ENCODE measurements around the gene PSAPL1. TPM values are rescaled to one million over a fixed set of nuclear protein-coding genes. Genes with fewer than 3 reads are reported as not detected.

Gene PSAPL1
- total and polyA plus RNA-seq, 4 donors = not detected

- no peaks in the 10 kb centered on the region for H3K9me3 ChIP-seq (ENCODE audit: control insufficient read depth in 4 of 4, low read length in 3 of 4)
- no peak overlapping the region for H3K9ac ChIP-seq (ENCODE audit: low read depth in 1 of 2, low read length in 2 of 2)
- H3K4me1 ChIP-seq (ENCODE audit: control insufficient read depth in 4 of 4, insufficient read depth in 4 of 4, low read length in 3 of 4) = peaks cover 0 to 7% (median 3%) of the 10 kb centered on the region in 4 donors
- no peaks in the 10 kb centered on the region for H3K36me3 ChIP-seq (ENCODE audit: control insufficient read depth in 4 of 4, insufficient read depth in 3 of 4, low read depth in 1 of 4, low read length in 3 of 4)
- H3K27me3 ChIP-seq (ENCODE audit: control insufficient read depth in 4 of 4, insufficient read depth in 4 of 4, low read length in 3 of 4) = no peaks in the 10 kb centered on the region
- WGBS = 91% methylated on average over 2 of the region's 2 CpGs
- no peak overlapping the region for H3K27ac ChIP-seq (ENCODE audit: low read depth in 1 of 2, low read length in 2 of 2)
- TF ChIP-seq JUND (IDR thresholded peaks at IDR 0.05) (no peak), SP1 (IDR thresholded peaks at IDR 0.05) (no peak), MAX (IDR thresholded peaks at IDR 0.05) (no peak), EGR1 (IDR thresholded peaks at IDR 0.05; ENCODE audit: low read depth in 2 of 2) (no peak), GABPA (IDR thresholded peaks at IDR 0.05 in 1 of 2, conservative IDR thresholded peaks at IDR 0.05 in 1 of 2) (no peak), FOXA2 (IDR thresholded peaks at IDR 0.05) (no peak), ATF3 (IDR thresholded peaks at IDR 0.05) (no peak), NR2F2 (IDR thresholded peaks at IDR 0.05) (no peak)
- TF ChIP-seq, protein P1, sequence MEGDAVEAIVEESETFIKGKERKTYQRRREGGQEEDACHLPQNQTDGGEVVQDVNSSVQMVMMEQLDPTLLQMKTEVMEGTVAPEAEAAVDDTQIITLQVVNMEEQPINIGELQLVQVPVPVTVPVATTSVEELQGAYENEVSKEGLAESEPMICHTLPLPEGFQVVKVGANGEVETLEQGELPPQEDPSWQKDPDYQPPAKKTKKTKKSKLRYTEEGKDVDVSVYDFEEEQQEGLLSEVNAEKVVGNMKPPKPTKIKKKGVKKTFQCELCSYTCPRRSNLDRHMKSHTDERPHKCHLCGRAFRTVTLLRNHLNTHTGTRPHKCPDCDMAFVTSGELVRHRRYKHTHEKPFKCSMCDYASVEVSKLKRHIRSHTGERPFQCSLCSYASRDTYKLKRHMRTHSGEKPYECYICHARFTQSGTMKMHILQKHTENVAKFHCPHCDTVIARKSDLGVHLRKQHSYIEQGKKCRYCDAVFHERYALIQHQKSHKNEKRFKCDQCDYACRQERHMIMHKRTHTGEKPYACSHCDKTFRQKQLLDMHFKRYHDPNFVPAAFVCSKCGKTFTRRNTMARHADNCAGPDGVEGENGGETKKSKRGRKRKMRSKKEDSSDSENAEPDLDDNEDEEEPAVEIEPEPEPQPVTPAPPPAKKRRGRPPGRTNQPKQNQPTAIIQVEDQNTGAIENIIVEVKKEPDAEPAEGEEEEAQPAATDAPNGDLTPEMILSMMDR (IDR thresholded peaks at IDR 0.05; ENCODE audit: low read depth, low read length, missing input control) = no peak
- DNase-seq (ENCODE audit: low spot score) = no peak
- no peak overlapping the region for H3K4me3 ChIP-seq (ENCODE audit: low read depth in 1 of 3, low read length in 3 of 3)
These were observed 5.0 kb upstream of the PSAPL1 start for GRCh38 chr4:7439699-7440098.

GRCh38 chr4:7436256-7436655, 1.5 kb upstream of the PSAPL1 start:
- no peaks in the 10 kb centered on the region for H3K27me3 ChIP-seq (ENCODE audit: control insufficient read depth in 4 of 4, insufficient read depth in 4 of 4, low read length in 3 of 4)
- WGBS = 88% methylated on average over 13 of the region's 13 CpGs
- DNase-seq (ENCODE audit: low spot score) = no peak
- no peaks in the 10 kb centered on the region for H3K4me1 ChIP-seq (ENCODE audit: control insufficient read depth in 4 of 4, insufficient read depth in 4 of 4, low read length in 3 of 4)
- TF ChIP-seq NR2F2 (IDR thresholded peaks at IDR 0.05) (no peak), EGR1 (IDR thresholded peaks at IDR 0.05; ENCODE audit: low read depth in 2 of 2) (no peak), FOXA2 (IDR thresholded peaks at IDR 0.05) (no peak), HNF4A (conservative IDR thresholded peaks at IDR 0.05) (no peak), RXRA (IDR thresholded peaks at IDR 0.05) (no peak), FOXA1 (IDR thresholded peaks at IDR 0.05) (no peak), YY1 (IDR thresholded peaks at IDR 0.05) (no peak), ATF3 (IDR thresholded peaks at IDR 0.05) (no peak), JUND (IDR thresholded peaks at IDR 0.05) (no peak)
- TF ChIP-seq, protein P1 (IDR thresholded peaks at IDR 0.05; ENCODE audit: low read depth, low read length, missing input control) = no peak
- TF ChIP-seq, protein P2, sequence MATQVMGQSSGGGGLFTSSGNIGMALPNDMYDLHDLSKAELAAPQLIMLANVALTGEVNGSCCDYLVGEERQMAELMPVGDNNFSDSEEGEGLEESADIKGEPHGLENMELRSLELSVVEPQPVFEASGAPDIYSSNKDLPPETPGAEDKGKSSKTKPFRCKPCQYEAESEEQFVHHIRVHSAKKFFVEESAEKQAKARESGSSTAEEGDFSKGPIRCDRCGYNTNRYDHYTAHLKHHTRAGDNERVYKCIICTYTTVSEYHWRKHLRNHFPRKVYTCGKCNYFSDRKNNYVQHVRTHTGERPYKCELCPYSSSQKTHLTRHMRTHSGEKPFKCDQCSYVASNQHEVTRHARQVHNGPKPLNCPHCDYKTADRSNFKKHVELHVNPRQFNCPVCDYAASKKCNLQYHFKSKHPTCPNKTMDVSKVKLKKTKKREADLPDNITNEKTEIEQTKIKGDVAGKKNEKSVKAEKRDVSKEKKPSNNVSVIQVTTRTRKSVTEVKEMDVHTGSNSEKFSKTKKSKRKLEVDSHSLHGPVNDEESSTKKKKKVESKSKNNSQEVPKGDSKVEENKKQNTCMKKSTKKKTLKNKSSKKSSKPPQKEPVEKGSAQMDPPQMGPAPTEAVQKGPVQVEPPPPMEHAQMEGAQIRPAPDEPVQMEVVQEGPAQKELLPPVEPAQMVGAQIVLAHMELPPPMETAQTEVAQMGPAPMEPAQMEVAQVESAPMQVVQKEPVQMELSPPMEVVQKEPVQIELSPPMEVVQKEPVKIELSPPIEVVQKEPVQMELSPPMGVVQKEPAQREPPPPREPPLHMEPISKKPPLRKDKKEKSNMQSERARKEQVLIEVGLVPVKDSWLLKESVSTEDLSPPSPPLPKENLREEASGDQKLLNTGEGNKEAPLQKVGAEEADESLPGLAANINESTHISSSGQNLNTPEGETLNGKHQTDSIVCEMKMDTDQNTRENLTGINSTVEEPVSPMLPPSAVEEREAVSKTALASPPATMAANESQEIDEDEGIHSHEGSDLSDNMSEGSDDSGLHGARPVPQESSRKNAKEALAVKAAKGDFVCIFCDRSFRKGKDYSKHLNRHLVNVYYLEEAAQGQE (IDR thresholded peaks at IDR 0.05) = no peak
- no peaks in the 10 kb centered on the region for H3K36me3 ChIP-seq (ENCODE audit: control insufficient read depth in 4 of 4, insufficient read depth in 3 of 4, low read depth in 1 of 4, low read length in 3 of 4)
- no peaks in the 10 kb centered on the region for H3K9me3 ChIP-seq (ENCODE audit: control insufficient read depth in 4 of 4, low read length in 3 of 4)
- no peak overlapping the region for H3K4me3 ChIP-seq (ENCODE audit: low read depth in 1 of 3, low read length in 3 of 3)
- no peak overlapping the region for H3K27ac ChIP-seq (ENCODE audit: low read depth in 1 of 2, low read length in 2 of 2)
- H3K9ac ChIP-seq (ENCODE audit: low read depth in 1 of 2, low read length in 2 of 2) = no peak overlapping the region

Measured in liver (tissue), 9 donors.